H9 (cell line): ENCODE results near the gene BTBD7. TPM values are rescaled to one million over a fixed set of nuclear protein-coding genes. Genes with fewer than 3 reads are reported as not detected.

ENCODE experiments used
- DNase-seq: peaks from one replicate; pipeline ENCODE4 v3.0.0-alpha.2; 2017
- H2AFZ ChIP-seq: one replicate; pipeline ENCODE4 v1.6.1; 2013; ENCODE audit warnings: mild to moderate bottlenecking, low read length, control low read depth, moderate library complexity
- H2AK5ac ChIP-seq: 2 replicates; pipeline ENCODE4 v1.6.1; 2013; ENCODE audit warnings: low read length, control low read depth, mixed read lengths; ENCODE audit not compliant: insufficient read length
- H2BK120ac ChIP-seq: one replicate; pipeline ENCODE4 v1.6.1; 2013; ENCODE audit warnings: low read depth, mild to moderate bottlenecking, low read length, control low read depth, inconsistent platforms; ENCODE audit not compliant: poor library complexity, severe bottlenecking
- H2BK12ac ChIP-seq: 2 replicates; pipeline ENCODE4 v1.6.1; 2013; ENCODE audit warnings: low read length, control low read depth, mixed read lengths, low read depth; ENCODE audit not compliant: insufficient read length
- H2BK15ac ChIP-seq: 2 replicates; pipeline ENCODE4 v1.6.1; 2013; ENCODE audit warnings: low read depth, low read length, control low read depth
- H2BK20ac ChIP-seq: one replicate; pipeline ENCODE4 v1.6.1; 2013; ENCODE audit warnings: low read depth, mild to moderate bottlenecking, low read length, control low read depth, inconsistent platforms; ENCODE audit not compliant: poor library complexity, severe bottlenecking
- H2BK5ac ChIP-seq: 2 replicates; pipeline ENCODE4 v1.6.1; 2013; ENCODE audit warnings: low read length, control low read depth, mixed read lengths; ENCODE audit not compliant: insufficient read length
- H3K14ac ChIP-seq: 2 replicates; pipeline ENCODE4 v1.6.1; 2013; ENCODE audit warnings: low read length, control low read depth; ENCODE audit not compliant: insufficient read depth
- H3K18ac ChIP-seq: 2 replicates; pipeline ENCODE4 v1.6.1; 2013; ENCODE audit warnings: low read depth, mild to moderate bottlenecking, mixed read lengths, low read length, control low read depth; ENCODE audit not compliant: insufficient read length
- H3K23ac ChIP-seq: 2 replicates; pipeline ENCODE4 v1.6.1; 2013; ENCODE audit warnings: low read length, control low read depth, mixed read lengths, low read depth; ENCODE audit not compliant: insufficient read length
- H3K23me2 ChIP-seq: 2 replicates; pipeline ENCODE4 v1.6.1; 2013; ENCODE audit warnings: low read depth, mild to moderate bottlenecking, mixed read lengths, low read length, control low read depth; ENCODE audit not compliant: insufficient read length, poor library complexity, severe bottlenecking
- H3K27ac ChIP-seq: 2 replicates; pipeline ENCODE4 v1.5.1; 2013; ENCODE audit warnings: low read length, control low read depth, mixed read lengths, low read depth; ENCODE audit not compliant: insufficient read length
- H3K27me3 ChIP-seq: 2 replicates; pipeline ENCODE4 v1.6.1; 2013; ENCODE audit warnings: low read length, control low read depth, inconsistent platforms; ENCODE audit not compliant: insufficient read depth
- H3K4ac ChIP-seq: 2 replicates; pipeline ENCODE4 v1.6.1; 2013; ENCODE audit warnings: low read depth, mild to moderate bottlenecking, control low read depth, inconsistent platforms, low read length, moderate library complexity
- H3K4me1 ChIP-seq: 2 replicates; pipeline ENCODE4 v1.6.1; 2013; ENCODE audit warnings: low read length, control low read depth, inconsistent platforms; ENCODE audit not compliant: insufficient read depth
- H3K4me2 ChIP-seq: 2 replicates; pipeline ENCODE4 v1.6.1; 2013; ENCODE audit warnings: low read length, control low read depth, mixed read lengths; ENCODE audit not compliant: insufficient read length, insufficient read depth
- H3K56ac ChIP-seq: 2 replicates; pipeline ENCODE4 v1.6.1; 2013; ENCODE audit warnings: low read depth, mild to moderate bottlenecking, mixed read lengths, low read length, control low read depth; ENCODE audit not compliant: insufficient read length
- H3K79me1 ChIP-seq: 2 replicates; pipeline ENCODE4 v1.6.1; 2013; ENCODE audit warnings: low read depth, mild to moderate bottlenecking, moderate library complexity, low read length, control low read depth, inconsistent platforms; ENCODE audit not compliant: insufficient read depth, poor library complexity, severe bottlenecking
- H3K79me2 ChIP-seq: 2 replicates; pipeline ENCODE4 v1.6.1; 2013; ENCODE audit warnings: low read length, control low read depth, inconsistent platforms; ENCODE audit not compliant: insufficient read depth
- H3K9ac ChIP-seq: 2 replicates; pipeline ENCODE4 v1.6.1; 2013; ENCODE audit warnings: low read length, control low read depth, mixed read lengths; ENCODE audit not compliant: insufficient read length; ENCODE audit errors: extremely low read depth
- H3K9me3 ChIP-seq: one replicate; pipeline ENCODE4 v1.6.1; 2013; ENCODE audit warnings: low read depth, low read length, inconsistent platforms; ENCODE audit not compliant: control insufficient read depth
- H3T11ph ChIP-seq: one replicate; pipeline ENCODE4 v1.6.1; 2013; ENCODE audit warnings: mild to moderate bottlenecking, low read length, control low read depth, inconsistent platforms
- H4K20me1 ChIP-seq: one replicate; pipeline ENCODE4 v1.6.1; 2013; ENCODE audit not compliant: control insufficient read depth, insufficient read length, insufficient read depth
- H4K5ac ChIP-seq: 2 replicates; pipeline ENCODE4 v1.6.1; 2013; ENCODE audit warnings: low read depth, mild to moderate bottlenecking, mixed read lengths, low read length, control low read depth; ENCODE audit not compliant: insufficient read length
- H4K8ac ChIP-seq: replicated peaks from 2 replicates; pipeline ENCODE4 v1.6.1; 2013; ENCODE audit warnings: low read length, control low read depth, mixed read lengths, low read depth; ENCODE audit not compliant: insufficient read length
- H4K91ac ChIP-seq: 2 replicates; pipeline ENCODE4 v1.6.1; 2013; ENCODE audit warnings: low read depth, mild to moderate bottlenecking, moderate library complexity, mixed read lengths, low read length, control low read depth; ENCODE audit not compliant: insufficient read length
- H3K27ac Mint-ChIP-seq, 3 experiments: 2 replicates in 2 of 3; 3 replicates in 1 of 3; pipeline ENCODE4 v1.8.0; 2020 to 2021; ENCODE audit warnings: mixed read lengths in 3 of 3, mild to moderate bottlenecking in 1 of 3, moderate library complexity in 1 of 3
- H3K27me3 Mint-ChIP-seq: 2 replicates; pipeline ENCODE4 v1.8.0; 2021; ENCODE audit warnings: low read depth, mild to moderate bottlenecking, moderate library complexity, mixed read lengths
- H3K36me3 Mint-ChIP-seq, 3 experiments: 2 replicates in 2 of 3; 3 replicates in 1 of 3; pipeline ENCODE4 v1.8.0; 2020 to 2021; ENCODE audit warnings: low read depth in 3 of 3, mixed read lengths in 3 of 3; ENCODE audit not compliant: insufficient read depth in 1 of 3
- H3K4me1 Mint-ChIP-seq, 2 experiments: 2 replicates each; pipeline ENCODE4 v1.8.0; 2020; ENCODE audit warnings: mixed read lengths in 2 of 2
- H3K4me3 Mint-ChIP-seq, 2 experiments: 2 replicates in 1 of 2; 3 replicates in 1 of 2; pipeline ENCODE4 v1.8.0; 2020 to 2021; ENCODE audit warnings: mild to moderate bottlenecking in 2 of 2, mixed read lengths in 2 of 2, moderate library complexity in 1 of 2
- H3K9me3 Mint-ChIP-seq, 2 experiments: 2 replicates in 1 of 2; 3 replicates in 1 of 2; pipeline ENCODE4 v1.8.0; 2020; ENCODE audit warnings: mild to moderate bottlenecking in 2 of 2, mixed read lengths in 2 of 2, moderate library complexity in 1 of 2
- CTCF ChIP-seq: fragments of 200-600 bp; sonication (generic); conservative IDR thresholded peaks from 3 replicates; pipeline ENCODE4 v1.8.0; 2021; ENCODE audit warnings: antibody characterized with exemption, mild to moderate bottlenecking
- WGBS: extraction: QIAGEN DNeasy Blood & Tissue Kit; methylation state at CpG from one replicate; pipeline ENCODE4 v1.1.7; 2013; ENCODE audit warnings: missing lambda C conversion rate, low lambda C conversion rate, mixed read lengths; ENCODE audit not compliant: insufficient read length; ENCODE audit errors: extremely low coverage; 5-methylcytosine and 5-hydroxymethylcytosine counted together
- total RNA-seq: library from RNA; stranded (reverse); gene quantifications from 2 replicates; pipeline ENCODE4 v1.2.1, GENCODE V29; 2021

Gene BTBD7
- total RNA-seq, 1 experiment from 2014 or later: 44.1 TPM

GRCh38 chr14:93379831-93380230 is 47.0 kb upstream of the BTBD7 start:
- H3K9me3 Mint-ChIP-seq: peaks cover 5% of the 10 kb centered on the region in 2 experiments; a peak in 3 of 5 replicates
- H2AK5ac ChIP-seq: no peak overlapping the region
- no peaks in the 10 kb centered on the region for H4K20me1 ChIP-seq
- no peaks in the 10 kb centered on the region for H3K4me1 Mint-ChIP-seq
- H3K23ac ChIP-seq: no peak overlapping the region
- H3K36me3 Mint-ChIP-seq: peaks cover 0 to 4% (median 0%) of the 10 kb centered on the region in 3 experiments; a peak in 1 of 7 replicates
- no CpG with 5 or more reads among the region's 1 CpG for WGBS
- H3K27ac ChIP-seq: no peak overlapping the region
- H3K79me1 ChIP-seq: no peaks in the 10 kb centered on the region
- no peak overlapping the region for H4K8ac ChIP-seq
- H4K5ac ChIP-seq: no peak overlapping the region
- no peak overlapping the region for H3K9ac ChIP-seq
- no peaks in the 10 kb centered on the region for H3K27me3 ChIP-seq
- no peak overlapping the region for H3K4ac ChIP-seq
- H2BK5ac ChIP-seq: no peak overlapping the region
- H2BK15ac ChIP-seq: no peak overlapping the region
- H2BK20ac ChIP-seq: no peak overlapping the region
- no peak overlapping the region for H3K4me2 ChIP-seq
- no peak overlapping the region for H2BK12ac ChIP-seq
- no peak for TF ChIP-seq CTCF
- H3K4me3 Mint-ChIP-seq: no peak overlapping the region
- H3K9me3 ChIP-seq: no peaks in the 10 kb centered on the region
- no peaks in the 10 kb centered on the region for H3K23me2 ChIP-seq
- no peak overlapping the region for H3K56ac ChIP-seq
- no peak overlapping the region for H2BK120ac ChIP-seq
- DNase-seq: no peak
- no peak overlapping the region for H3K18ac ChIP-seq
- no peak overlapping the region for H3K27ac Mint-ChIP-seq
- H3K79me2 ChIP-seq: no peaks in the 10 kb centered on the region
- H3K27me3 Mint-ChIP-seq: no peaks in the 10 kb centered on the region
- no peak overlapping the region for H3K14ac ChIP-seq
- no peak overlapping the region for H3T11ph ChIP-seq
- H4K91ac ChIP-seq: no peak overlapping the region
- H3K4me1 ChIP-seq: no peaks in the 10 kb centered on the region
- H2AFZ ChIP-seq: no peak overlapping the region
